Stimulated activated CD8-positive, alpha-beta memory T cell treated with anti-CD3 and anti-CD28 coated beads, Interleukin-4, amount 100 ng/mL, for 24 hours (primary cell): Measurements from ENCODE around the gene MPO.

Experiments
- DNase-seq: peaks from one replicate; pipeline ENCODE4 v3.0.0-alpha.2; 2020; ENCODE audit warnings: low read depth

The MPO gene

DNA sequence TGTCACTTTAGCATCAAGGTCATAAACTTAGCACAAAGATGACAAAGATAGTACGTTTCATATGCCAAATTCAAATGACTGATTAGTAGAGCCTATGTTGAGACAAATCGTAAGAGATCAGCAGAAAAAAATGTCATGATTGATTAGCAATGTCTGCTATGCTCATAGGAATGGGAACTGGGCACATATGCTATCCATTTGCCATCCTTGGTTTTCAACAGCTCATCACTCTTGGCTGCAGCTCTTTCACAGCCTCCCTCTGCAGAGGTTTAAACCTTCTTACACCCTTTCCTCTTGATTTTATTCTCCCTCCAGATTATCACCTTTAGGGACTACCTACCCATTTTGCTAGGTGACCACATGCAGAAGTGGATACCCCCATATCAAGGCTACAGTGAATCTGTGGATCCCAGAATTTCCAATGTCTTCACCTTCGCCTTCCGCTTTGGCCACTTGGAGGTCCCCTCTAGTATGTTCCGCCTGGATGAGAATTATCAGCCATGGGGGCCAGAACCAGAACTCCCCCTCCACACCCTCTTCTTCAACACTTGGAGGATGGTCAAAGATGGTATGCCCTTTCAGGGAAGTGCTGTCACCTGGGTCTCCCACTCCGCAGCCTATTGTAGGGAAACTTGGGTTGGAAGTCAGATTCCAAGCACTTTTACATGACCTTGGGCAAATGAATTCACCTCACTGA is 16.2 kb downstream of the MPO start:
- DNase-seq = no peak

DNA sequence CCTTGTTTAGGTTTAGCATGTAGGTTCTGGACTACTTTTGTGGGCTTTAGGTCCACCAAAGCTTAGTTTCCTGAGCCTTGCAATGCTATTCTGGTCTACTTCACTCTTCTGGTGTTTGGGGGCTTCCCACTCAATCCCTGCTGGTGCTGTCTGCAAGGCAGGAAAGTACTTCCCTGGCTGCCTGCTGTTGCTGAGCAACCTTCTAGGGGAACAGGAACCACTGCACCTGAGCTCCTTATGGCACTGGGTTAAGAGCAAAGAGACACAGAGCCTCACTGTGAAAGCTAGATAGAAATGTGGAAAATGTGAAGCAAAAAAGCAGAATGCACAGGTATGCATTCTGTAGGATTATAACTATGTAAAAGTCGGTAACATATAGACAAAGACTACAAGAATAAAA is 17.0 kb downstream of the MPO start:
- DNase-seq = no peak

DNA sequence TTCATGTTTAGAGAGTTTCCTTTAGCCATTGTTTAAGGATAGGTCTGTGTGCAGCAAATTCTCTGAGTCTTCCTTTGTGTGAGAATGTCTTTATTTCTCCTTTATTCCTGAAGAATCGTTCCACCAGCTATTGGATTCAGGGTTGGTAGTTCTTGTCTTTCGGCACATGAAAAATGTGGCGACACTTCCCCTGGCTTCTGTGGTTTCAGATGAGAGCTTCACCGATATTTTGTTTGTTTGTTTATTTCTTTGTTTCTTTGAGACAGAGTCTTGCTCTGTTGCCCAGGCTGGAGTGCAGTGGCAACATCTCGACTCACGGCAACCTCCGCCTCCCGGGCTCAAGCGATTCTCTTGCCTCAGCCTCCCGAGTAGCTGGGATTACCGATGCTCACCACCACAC is 18.6 kb downstream of the MPO start:
- DNase-seq = no peak

DNA sequence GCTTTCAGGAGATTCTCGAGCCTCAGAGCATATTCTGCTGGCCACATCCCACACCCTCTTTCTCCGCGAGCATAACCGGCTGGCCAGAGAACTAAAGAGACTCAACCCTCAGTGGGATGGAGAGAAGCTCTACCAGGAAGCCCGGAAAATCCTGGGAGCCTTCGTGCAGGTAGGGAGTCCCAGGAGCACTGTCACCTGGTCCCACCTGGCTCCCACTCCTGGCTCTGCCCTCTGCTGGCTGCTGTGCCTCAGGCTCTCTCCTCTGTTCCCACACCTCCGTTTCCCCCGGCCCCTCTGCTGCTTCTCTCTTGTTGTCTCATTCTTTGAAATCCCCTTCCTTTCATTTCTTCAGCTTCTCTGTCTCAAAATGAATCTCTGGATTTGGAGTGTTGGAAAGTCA is 25.9 kb downstream of the MPO start:
- DNase-seq = no peak

DNA sequence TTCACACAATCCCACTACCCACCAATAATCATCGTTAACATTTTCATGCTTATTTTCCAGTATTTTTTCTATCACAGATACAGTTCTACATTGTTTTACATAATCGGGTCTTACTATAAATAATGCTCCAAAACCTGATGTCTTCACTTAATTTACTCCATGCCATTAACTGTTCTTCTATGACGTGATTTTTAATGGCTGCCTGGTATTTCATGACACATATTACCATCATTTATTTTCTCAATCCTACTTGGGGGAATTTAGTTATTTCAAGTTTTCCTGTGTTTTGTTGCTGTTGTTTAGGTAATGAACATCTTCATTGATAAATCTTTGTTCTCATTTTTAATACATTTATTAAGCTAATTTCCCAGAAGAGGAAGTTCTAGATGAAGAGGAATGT is 27.7 kb downstream of the MPO start:
- DNase-seq = no peak

DNA sequence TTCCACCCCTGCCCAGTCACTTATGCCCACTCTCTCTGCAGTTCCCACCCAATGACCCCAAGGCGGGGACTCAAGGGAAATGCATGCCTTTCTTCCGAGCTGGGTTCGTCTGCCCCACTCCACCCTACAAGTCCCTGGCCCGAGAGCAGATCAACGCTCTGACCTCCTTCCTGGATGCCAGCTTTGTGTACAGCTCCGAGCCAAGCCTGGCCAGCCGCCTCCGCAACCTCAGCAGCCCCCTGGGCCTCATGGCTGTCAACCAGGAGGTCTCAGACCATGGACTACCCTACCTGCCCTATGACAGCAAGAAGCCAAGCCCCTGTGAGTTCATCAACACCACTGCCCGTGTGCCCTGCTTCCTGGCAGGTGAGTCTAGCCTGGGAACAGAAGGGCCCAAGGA is 28.6 kb downstream of the MPO start:
- DNase-seq = no peak

DNA sequence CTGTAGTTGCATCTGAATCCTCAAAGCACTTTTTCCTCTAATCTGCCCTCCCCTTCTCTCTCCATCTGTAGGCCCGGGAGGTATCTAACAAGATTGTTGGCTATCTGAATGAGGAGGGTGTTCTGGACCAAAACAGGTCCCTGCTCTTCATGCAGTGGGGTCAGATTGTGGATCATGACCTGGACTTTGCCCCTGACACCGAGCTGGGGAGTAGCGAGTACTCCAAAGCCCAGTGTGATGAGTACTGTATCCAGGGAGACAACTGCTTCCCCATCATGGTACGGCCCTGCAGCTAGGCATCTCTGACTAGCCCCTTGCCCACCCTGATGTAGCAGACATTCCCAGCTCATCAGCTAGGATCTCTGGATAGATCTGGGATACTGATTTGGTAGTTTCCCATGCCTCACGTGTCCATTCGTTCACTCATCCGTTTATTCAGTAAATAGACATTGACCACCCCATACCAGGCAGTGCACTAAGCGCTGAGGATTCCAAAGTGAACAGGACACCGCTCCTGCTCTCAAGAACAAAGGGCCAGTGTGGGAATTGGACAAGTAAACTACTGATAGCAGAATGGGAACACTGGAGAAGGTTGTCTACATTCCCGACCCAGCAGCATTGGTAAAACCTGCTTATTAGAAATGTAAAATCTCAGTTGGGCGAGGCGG is 30.3 kb downstream of the MPO start:
- DNase-seq = no peak

DNA sequence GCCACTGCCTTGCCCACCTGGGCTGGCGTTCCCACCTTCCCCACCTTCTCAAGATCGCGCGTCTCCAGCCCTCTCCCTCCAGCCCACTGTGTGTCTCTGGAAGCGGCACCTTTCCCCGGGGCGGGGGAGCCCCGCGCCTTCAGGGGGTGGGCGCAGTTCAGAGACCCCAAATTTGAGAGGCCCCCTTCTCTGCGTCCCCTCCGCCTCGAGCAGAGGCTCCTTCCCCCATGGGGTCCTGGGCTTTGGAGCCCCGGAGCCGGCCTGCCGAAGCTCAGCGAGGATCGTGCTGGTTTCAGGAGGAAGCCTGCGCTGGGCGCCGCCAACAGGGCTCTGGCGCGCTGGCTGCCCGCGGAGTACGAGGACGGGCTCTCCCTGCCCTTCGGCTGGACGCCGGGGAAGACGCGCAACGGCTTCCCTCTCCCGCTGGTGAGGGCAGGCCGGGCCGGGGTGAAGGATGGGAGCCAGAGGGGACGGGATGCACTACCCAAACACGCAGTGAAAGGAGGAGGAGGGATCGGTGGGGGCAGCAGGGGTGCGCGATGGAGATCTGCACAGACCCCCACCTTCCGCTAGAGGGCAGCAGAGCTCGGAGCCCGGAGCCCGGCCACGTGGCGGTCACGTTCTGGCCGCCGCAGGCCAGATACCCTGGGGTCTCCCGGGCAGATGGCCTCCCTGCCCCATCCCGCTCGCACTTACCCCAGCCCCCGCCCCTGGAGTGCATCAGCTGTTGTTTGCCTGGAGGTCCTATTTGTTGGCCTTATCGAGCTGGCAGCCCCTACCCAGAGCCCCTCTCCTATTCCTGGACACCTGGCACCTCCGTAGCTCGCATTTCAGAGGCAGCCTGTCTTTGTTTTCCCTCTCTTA is 31.2 kb downstream of the MPO start:
- peak; percentile 69 for DNase-seq

DNA sequence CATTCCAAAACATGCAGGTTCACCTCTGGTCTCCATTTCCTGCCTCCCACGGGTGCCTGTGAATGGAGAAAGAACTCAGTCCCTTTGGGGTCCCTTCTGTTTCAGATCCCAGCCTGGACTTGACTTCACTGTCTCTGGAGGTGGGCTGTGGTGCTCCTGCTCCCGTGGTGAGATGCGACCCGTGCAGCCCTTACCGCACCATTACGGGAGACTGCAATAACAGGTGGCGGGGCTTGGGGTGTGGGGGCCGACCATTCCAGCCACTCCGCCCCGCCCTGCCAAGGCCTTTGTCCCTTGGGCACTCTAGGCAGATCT is 31.8 kb downstream of the MPO start:
- no peak for DNase-seq

DNA sequence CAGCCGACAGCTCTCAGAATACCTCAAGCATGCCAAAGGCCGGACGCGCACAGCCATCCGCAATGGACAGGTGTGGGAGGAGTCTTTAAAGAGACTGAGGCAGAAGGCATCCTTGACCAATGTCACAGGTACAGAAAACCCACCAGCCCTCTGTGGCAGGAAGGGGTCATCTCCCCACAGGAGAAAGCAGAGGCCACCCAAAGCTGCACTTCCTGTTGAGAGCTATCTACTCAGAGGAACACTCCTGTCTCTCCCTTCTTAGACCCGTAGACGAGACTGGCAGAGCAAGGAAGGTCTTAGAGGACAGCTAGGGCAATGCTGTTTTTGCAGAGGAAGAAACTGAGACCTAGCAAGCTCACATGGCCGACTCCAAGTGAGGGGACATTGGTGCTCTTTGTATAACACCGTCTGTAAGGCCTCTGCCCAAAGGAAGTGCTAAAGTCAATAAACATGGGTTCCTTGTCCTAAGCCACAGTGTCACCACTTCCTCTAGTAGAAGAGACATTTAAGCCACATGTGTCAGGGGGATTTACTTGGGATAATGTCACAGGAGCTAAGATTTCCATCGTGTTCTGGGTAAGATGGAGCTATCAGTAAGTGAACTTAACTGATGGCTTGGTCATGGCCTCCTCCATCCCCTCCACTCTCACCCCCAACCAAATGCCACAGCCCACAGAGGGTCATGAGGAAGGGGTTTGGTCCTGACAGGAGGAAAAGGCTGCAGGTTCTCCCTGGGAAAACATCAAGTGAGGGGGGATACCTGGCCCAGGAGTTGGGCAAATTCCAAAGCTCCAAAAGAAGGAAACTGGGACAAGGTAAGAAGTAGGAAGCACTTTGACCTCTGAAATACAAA is 33.0 kb downstream of the MPO start:
- DNase-seq = no peak

DNA sequence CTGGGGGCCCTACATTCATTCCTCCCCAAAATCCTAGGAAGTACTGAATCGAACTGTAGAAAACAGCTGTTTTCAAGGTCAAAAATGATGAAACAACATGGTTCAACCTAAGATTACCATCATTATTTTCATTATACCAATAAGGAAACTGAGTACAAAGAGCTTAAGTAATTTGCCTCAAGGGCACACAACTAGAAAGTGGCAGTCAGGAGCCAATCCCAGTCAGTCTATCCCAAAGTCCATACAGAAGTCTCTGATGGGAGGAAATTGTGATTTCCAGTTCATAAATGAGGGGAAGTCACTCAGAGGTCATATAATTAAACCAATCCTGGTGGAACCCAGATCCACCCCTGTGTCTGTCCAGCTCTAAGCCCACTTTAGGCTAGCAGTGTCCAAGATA is 34.0 kb downstream of the MPO start:
- DNase-seq = no peak

DNA sequence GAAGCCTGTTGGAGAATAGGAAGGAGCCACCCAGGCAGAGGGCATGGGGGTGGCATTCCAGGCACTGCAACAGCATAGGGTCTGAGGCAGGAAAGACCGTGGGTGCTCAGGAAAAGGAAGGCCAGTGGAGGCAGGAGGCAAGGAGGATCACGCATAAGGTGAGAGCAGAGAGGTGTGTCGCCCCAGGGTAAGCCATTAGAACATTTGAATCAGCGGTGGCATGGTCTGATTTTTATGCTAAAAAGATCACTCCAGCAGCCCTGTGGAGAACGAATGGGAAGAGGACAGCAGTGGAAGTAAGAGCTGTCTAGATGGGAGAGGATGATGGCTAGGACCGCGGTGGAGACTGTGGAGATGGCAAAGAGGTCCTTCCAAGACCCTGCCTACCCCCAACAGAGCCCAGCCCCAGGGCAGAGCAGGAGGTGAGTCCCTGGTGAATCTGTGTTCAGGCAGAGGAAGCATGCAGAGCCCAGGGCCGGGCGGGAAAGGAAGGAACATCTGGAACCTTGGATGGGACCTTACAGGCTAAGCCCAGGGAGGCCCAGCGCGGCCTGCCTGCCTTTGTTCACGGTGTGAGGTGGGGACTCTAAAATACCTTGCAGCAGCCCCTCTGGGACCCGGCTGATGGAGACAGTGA is 34.5 kb downstream of the MPO start:
- no peak for DNase-seq

DNA sequence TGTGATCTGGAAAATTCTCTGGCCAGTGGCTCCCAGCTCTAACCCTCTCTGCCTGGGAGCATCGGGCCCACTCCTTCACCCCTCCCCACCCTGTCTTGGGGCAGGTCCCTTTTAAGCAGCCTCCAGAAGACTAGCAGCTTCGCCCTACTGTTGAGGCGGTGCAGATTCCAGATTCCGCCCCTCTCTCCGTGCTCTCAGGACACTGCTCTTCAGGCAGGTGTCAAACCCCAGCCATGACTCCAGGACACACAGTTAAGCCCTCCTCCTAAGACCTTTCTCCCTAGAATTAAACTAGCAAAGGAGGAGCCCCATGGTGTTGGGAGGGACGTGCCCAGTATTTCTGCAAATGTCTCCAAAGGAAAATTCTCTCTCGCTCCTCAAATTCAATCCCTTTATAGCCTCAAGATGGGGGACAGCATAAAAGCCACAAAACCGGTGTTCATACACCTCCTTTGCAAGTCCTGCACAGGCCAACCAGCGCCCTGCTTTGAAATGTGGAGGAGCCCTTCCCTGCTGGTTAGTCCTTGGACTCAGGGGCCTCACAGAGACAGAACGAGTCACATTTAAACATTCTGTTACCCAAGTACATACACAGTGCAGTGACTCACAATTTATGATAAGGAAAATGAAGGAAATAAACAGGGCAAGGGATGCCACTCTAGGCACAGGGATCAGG is 35.2 kb downstream of the MPO start:
- no peak for DNase-seq

DNA sequence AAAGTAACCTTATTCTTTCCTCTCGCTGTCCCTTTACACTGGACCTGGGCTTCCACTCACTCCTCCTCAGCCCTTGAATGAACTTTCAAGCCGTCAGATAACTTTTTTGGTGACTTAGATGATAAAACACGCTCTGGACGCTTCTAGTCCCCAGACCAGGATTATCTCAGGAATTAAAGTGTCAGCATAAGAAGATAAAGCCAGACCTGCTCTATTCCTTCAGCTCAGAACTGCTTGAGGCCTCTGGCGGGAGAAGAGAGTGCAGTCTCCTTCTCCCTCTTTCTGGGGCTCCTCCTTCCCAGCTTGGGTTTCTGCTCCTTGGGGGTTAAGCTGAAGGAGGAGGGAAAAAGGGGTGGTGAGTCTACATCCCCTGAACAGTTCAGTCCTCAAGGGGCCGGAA is 35.8 kb downstream of the MPO start:
- no peak for DNase-seq

DNA sequence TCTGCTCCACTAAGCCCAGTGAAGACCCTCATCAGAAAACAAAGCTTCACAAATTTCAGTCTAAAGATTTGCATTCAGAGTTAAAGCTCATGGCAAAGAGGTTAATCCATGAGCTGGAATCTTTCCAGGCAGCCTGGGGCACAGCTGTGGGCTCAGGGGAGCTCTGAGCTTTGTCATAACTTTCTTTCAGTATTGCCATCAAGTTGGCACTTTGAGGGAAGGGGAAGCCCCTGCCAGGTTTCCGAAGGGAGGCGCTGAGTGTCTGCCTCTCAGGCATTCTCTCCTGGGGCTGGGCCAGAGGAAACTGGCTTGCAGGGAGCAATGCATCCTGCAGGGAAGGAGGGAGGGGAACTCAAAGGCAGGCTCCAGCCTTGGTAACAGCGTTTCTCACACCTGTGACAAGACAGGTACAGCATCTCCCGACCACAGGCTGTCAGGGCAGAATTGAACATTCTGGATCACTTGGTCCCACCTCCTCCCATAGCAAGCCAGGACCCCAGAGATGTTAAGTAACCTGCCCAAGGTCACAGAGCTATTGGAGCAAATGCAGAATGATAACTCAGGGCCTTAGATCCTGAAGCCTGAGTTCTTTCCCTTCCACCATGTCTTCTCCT is 38.5 kb downstream of the MPO start:
- no peak for DNase-seq

DNA sequence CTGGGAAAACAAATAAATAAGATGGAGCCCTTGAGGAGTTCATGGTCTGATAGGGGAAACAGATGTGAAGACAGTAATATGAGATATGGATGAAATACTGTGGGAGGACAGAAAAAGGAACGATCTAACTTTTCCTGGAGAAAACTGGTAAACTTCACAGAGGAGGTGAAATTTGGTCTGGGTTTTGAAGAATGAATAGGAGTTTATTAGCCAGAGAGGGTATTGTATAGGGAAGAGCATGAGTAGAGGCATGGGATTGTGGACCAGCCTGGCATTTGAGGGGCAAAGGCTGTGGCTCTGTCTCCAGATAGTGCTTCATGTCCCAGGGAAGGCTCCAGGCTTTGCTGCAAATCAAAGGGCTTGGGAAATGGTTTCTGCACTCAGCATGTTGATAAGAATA is 40.7 kb downstream of the MPO start:
- DNase-seq = no peak

DNA sequence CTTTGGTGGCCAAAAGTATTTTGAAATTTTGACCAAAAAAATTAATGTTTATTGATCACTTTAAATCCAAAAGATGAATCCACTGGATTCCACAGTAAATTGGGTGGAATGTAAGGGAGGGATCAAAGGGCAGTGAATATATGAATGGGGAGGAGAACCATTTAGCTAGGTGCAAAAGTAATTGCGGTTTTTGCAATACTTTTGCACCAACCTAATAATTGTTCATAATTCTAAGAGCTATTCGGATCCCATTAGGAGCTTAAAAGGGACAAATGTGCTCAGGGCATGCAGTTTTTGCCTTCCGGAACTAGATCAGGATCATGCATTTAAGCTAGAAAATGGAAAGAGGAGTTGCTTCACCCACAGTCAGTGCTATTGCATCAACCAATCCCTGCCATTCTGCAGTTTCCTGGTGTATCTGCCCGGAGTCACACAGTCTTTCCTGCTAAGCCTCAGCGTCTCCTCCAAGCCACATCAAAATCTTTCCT is 42.5 kb downstream of the MPO start, which contains the start of gene LPO:
LPO (plus strand) TSS at position 438 of the 488 bp plus-strand sequence. CDS start 4,396 bp downstream, outside the sequence.
- DNase-seq = no peak

DNA sequence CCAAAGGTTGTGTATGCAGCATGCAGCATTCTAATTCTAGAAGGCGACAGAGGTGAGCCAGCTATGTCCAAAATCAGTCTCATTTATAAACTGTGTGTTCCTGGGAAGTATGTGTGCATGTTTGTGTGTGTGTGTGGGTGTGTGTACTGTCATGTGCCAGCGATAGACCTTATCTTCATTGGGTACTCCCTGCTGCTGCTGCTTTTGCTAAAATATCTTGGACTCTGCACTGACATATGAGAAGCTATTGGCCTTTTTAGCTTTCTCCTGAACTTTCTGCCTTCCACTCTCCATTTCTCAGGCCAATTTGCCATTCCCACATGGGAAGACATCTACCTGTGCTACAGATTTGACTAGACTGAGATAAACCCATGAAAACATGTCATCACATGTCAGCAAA is 44.3 kb downstream of the MPO start:
- DNase-seq = no peak

DNA sequence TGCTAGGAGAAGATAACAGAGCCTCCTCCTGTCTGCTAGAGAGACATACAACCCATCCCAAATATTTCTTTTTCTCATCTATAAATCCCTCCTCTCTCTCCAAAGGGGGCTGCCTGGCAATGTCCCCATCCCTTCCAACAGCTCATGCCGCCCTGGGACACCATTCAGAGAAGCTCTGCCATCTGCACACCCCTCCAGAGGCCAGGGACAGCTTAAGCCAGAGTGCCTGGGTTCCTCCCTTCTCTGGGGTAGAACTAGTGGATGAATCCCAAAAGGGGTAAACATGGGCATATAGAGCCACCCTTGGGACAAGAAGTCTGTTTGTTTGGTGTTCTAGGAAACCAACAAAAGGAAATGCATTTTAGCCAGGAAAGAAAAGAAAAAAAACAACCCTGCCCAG is 44.9 kb downstream of the MPO start:
- no peak for DNase-seq

DNA sequence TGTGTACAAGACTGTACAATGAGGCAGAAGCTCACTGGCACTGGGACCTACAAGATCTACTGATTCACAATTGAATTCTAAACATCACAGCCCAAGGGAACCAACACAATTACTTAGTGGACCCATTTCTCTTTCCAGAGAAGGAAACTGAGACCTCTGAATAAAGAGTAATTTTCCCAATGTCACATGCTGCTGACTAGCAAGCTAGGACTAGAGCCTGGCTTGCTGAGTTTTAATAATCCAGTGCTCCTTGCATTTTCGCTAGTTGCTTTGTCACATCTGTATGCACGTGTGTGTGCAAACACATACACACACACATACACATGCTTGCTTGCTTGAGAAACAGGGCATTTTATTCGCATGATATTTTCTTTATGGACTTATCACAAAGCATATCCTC is 46.2 kb downstream of the MPO start:
- no peak for DNase-seq

DNA sequence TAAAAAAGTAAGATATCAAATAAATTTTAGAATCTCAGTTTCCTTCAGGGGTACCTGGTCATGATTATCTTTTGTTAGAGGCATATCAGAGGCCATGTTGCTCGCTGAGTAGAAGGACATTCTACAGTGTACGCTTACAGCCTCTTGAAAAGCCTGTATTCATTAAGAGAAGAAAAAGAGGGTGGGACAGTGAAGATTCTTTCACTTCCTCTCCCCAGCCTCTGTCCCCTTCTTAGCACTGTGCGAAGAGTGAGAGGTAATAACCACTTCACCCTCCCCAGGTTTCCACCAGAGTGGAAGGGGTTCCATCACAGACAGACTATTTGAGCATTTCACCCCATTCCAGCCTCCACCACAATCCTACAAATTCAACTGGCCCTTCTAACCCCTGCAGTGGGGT is 47.2 kb downstream of the MPO start:
- no peak for DNase-seq
